ENCODE results near the gene RBP3. TPM values are rescaled to one million over a fixed set of nuclear protein-coding genes. Genes with fewer than 3 reads are reported as not detected.
"Not testable (repeated sequence)": the region's sequence is repeated elsewhere in the genome, so short reads cannot be mapped to it uniquely, and the experiment has no call there.

Gene RBP3
- total and polyA plus RNA-seq, 2 donors from 2014 or later = not detected

DNA sequence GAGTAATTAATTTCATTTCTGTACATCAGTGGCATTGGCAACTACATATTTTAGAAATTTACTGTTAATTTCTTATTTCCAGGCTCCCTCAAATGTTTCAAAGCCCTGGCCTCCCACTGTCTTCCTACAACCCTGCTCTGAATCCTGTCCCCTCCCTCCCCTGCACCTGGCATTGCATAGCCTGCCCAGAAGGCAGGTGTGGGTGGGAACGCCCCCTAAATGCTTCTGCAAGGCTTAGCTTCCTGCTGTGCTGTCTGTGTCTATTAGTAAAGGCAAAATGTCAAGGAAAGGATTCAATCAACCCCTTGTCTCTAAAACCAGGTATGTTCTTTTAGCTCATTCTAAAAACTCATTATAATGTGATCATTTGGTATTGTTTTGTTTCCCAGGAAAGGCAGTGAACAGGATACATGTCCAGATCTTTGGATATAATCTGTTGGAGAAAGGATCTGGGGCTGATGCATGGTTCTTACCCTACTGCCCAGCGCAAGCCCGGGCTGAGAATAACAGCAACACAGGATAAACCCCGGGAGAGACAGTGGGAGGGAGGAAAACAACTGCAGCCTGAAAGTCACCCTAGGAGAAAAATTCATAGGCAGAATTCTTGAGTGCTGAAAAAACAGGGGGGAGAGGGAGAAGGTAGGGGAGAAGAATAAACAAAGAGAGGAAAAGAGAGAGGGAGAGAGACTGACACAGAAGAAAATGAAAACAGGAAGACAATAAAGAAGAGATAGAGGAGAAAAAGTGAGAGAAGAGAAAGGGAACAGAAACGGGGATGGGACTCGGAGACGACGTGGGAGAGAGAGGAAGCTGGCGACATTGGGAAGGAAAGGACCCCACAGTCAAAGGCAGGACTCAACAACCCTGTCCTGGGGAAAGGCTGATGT is 35.3 kb downstream of the RBP3 start:
- peak overlapping the region in 1 of 3 donors; percentile 20 for H3K9ac ChIP-seq (ENCODE audit: low read length in 3 of 3)
- peaks cover 0 to 9% (median 2%) of the 10 kb centered on the region in 3 donors for H3K4me1 ChIP-seq (ENCODE audit: control insufficient read depth in 2 of 3, insufficient read depth in 2 of 3, low read depth in 1 of 3, low read length in 3 of 3)
- no peaks in the 10 kb centered on the region for H3K9me3 ChIP-seq (ENCODE audit: control insufficient read depth in 2 of 3, insufficient read depth in 1 of 3, low read length in 3 of 3)
- H3K4me3 ChIP-seq (ENCODE audit: low read length in 3 of 3) = peak overlapping the region; percentile 28 to 67 (median 63)
- no peaks in the 10 kb centered on the region for H3K36me3 ChIP-seq (ENCODE audit: control insufficient read depth in 2 of 3, insufficient read depth in 3 of 3, low read length in 3 of 3)
- H3K27ac ChIP-seq (ENCODE audit: low read depth in 2 of 2, low read length in 2 of 2) = no peak overlapping the region
- FAIRE-seq = no peak
- no peaks in the 10 kb centered on the region for H3K27me3 ChIP-seq (ENCODE audit: control insufficient read depth, insufficient read depth, low read length)
- intact Hi-C loops (cut with DNase I) = loop anchor here (5.0 kb wide), 1 partner anchor 1101 kb away; no protein-coding TSS in a partner anchor
- TF ChIP-seq, protein P1, sequence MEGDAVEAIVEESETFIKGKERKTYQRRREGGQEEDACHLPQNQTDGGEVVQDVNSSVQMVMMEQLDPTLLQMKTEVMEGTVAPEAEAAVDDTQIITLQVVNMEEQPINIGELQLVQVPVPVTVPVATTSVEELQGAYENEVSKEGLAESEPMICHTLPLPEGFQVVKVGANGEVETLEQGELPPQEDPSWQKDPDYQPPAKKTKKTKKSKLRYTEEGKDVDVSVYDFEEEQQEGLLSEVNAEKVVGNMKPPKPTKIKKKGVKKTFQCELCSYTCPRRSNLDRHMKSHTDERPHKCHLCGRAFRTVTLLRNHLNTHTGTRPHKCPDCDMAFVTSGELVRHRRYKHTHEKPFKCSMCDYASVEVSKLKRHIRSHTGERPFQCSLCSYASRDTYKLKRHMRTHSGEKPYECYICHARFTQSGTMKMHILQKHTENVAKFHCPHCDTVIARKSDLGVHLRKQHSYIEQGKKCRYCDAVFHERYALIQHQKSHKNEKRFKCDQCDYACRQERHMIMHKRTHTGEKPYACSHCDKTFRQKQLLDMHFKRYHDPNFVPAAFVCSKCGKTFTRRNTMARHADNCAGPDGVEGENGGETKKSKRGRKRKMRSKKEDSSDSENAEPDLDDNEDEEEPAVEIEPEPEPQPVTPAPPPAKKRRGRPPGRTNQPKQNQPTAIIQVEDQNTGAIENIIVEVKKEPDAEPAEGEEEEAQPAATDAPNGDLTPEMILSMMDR (IDR thresholded peaks at IDR 0.05; ENCODE audit: borderline replicate concordance, extremely low read depth, insufficient read depth) = no peak
- peak in 2 of 5 donors; percentile 8 to 35 for DNase-seq

DNA sequence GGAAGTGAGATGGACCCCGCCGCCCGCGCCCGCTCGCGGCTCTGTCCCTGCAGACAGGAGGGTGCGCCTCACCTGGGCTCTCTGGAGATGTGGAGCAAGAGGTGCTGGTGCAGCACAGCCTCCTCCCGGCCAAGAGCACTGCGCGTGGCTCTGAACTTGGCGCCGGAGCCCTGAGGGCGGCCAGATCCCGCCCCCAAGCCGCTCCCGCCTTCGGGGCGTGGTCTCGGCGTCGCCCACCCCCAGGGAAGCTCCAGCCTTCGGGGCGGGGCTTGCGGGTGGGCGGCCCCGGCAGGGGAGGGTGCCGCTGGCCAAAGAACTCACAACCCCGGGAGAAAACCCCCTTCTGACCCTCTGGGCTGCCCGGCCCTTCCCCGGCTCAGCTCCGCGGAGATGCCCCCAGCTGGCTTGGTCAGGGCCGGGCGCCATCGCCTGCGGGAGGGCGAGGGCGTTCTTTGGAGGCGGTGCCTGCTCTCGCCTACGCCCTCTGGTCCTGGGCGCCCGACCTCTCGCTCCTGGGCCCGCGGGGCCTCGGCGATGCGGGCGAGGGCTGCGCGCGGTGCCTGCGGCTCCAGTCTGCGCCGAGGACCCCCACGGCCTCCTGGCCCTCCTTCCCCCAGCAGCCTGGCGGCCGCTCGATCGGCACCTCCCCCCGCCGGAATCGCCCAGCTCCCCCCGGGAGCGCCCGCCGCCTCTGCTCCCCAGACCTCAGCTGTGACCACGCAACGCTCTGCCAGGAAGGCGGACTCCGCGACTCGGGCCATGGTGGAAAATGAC is 36.2 kb downstream of the RBP3 start, which contains the start of gene ZNF488:
TSS of gene ZNF488 (minus strand) at position 146 of the 774 bp plus-strand sequence. CDS start 15,464 bp downstream, outside the sequence.
- Histone ChIP-seq H3K36me3 (ENCODE audit: control insufficient read depth in 2 of 3, insufficient read depth in 3 of 3, low read length in 3 of 3) (no peaks in the 10 kb centered on the region), H3K9me3 (ENCODE audit: control insufficient read depth in 2 of 3, insufficient read depth in 1 of 3, low read length in 3 of 3) (no peaks in the 10 kb centered on the region), H3K4me3 (ENCODE audit: low read length in 3 of 3) (peak within 1 kb of the TSS; percentile 63 to 69 (median 67)), H3K9ac (ENCODE audit: low read length in 3 of 3) (peak within 1 kb of the TSS in 2 of 3 donors; percentile 20 to 44), H3K27me3 (ENCODE audit: control insufficient read depth, insufficient read depth, low read length) (no peaks in the 10 kb centered on the region), H3K27ac (ENCODE audit: low read depth in 2 of 2, low read length in 2 of 2) (peak within 1 kb of the TSS in 1 of 2 donors; percentile 35), H3K4me1 (ENCODE audit: control insufficient read depth in 2 of 3, insufficient read depth in 2 of 3, low read depth in 1 of 3, low read length in 3 of 3) (peaks cover 0 to 9% (median 2%) of the 10 kb centered on the region in 3 donors)
- peak; percentile 82 to 95 (median 92) for DNase-seq
- no peak for FAIRE-seq
- intact Hi-C loops (cut with DNase I) = loop anchor here (5.0 kb wide), 1 partner anchor 1102 kb away; no protein-coding TSS in a partner anchor
- TF ChIP-seq, protein P1 (IDR thresholded peaks at IDR 0.05; ENCODE audit: borderline replicate concordance, extremely low read depth, insufficient read depth) = no peak

DNA sequence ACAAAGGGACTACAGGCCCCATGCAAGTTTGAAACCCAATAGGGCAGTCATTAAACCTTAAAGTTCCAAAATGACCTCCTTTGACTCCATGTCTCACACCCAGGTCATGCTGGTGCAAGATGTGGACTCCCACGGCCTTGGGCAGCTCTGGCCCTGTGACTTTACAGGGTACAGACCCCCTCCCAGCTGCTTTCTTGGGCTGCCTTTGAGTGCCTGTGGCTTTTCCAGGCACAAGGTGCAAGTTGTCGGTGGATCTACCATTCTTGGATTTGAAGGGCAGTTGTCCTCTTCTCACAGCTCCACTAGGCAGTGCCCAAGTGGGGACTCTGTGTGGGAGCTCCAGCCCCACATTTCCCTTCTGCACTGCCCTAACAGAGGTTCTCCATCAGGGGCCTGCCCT is 37.9 kb downstream of the RBP3 start:
- H3K9me3 ChIP-seq (ENCODE audit: control insufficient read depth in 2 of 3, insufficient read depth in 1 of 3, low read length in 3 of 3); H3K36me3 ChIP-seq (ENCODE audit: control insufficient read depth in 2 of 3, insufficient read depth in 3 of 3, low read length in 3 of 3); H3K4me1 ChIP-seq (ENCODE audit: control insufficient read depth in 2 of 3, insufficient read depth in 2 of 3, low read depth in 1 of 3, low read length in 3 of 3); H3K27ac ChIP-seq (ENCODE audit: low read depth in 2 of 2, low read length in 2 of 2); H3K27me3 ChIP-seq (ENCODE audit: control insufficient read depth, insufficient read depth, low read length); FAIRE-seq; intact Hi-C loops (cut with DNase I); H3K9ac ChIP-seq (ENCODE audit: low read length in 3 of 3); H3K4me3 ChIP-seq (ENCODE audit: low read length in 3 of 3): not testable (repeated sequence)
- DNase-seq = peak in 1 of 5 donors; percentile 5

Data from kidney (tissue), 14 donors.